GM23248 (cell line): ENCODE measurements around the gene REL.

Experiments
- EZH2 ChIP-seq: fragments of 200-600 bp; sonication (generic); IDR thresholded peaks from 2 replicates; pipeline ENCODE4 v1.6.1; 2018; ENCODE audit warnings: antibody characterized with exemption, mild to moderate bottlenecking; ENCODE audit not compliant: insufficient read depth, poor library complexity, severe bottlenecking
- EZH2phosphoT487 ChIP-seq: fragments of 200-600 bp; sonication (generic); IDR thresholded peaks from 2 replicates; pipeline ENCODE4 v1.6.1; 2018; ENCODE audit warnings: antibody characterized with exemption, moderate library complexity, mild to moderate bottlenecking, low read depth; ENCODE audit not compliant: insufficient read depth

GRCh38 chr2:60899230-60899891 is 18.0 kb downstream of the REL start:
- TF ChIP-seq EZH2phosphoT487 (no peak), EZH2 (no peak)
